Spleen (tissue), 7 donors: ENCODE data around the gene HYAL2.

Experiments
- POLR2AphosphoS5 ChIP-seq, 3 donors: sonication (generic); formaldehyde crosslinking; IDR thresholded peaks; one replicate each; pipeline ENCODE4 v1.5.1; 2017; ENCODE audit warnings: antibody characterized with exemption in 3 of 3
- TF ChIP-seq, protein P1 (sequence below), 11 experiments: fragments of 200-600 bp in 7 of 11; fragments of 450-650 bp in 4 of 11; sonication (generic) in 4 of 11; IDR thresholded peaks in 8 of 11; conservative IDR thresholded peaks in 3 of 11; 1 replicate in 7 of 11; 2 replicates in 4 of 11; pipeline versions ENCODE4 v1.4.0 to v1.8.0; 2016 to 2021; ENCODE audit warnings: antibody characterized with exemption in 11 of 11, inconsistent platforms in 4 of 11, mild to moderate bottlenecking in 1 of 11
- donor health status: DM: no; HTN: no; CAD: no; lungs with moderate emphysema.
- donor health status: DM: no; HTN: no; CAD: no.
- donor health status: DM: no; HTN: no; CAD: no.

DNA sequence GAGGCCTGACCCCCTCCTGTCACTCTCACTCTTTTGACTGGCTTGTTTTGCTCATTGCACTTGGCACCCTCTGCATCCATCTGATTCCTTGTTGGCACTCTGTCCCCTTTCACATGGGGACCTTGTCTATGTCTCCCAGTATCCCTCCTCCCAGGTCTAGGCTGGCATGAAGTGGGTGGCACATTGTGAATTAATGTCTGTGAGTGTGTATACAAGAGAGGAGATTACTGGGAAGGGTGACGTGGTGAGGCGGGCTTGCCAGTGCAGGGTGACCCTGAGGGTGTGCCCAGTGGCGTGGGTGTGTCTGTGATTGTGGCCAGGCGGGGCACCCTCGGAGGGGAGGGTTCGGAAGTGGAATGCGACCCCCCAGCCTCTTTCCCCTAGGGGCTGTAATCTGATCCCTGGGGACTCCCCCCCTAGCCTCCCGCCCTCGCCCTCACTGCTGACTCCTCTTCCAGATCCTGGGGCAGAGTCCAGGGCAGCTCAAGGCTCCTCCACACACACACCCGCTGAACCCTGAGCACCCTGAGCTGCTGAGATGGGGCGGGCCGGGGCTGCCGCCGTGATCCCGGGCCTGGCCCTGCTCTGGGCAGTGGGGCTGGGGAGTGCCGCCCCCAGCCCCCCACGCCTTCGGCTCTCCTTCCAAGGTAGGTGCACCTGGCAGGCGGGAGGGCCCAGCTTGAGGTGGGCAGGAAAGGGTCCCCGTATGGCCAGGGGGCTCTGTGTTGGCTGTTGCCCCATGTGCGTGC, 53.7 kb downstream of the HYAL2 start, which contains the start of gene SEMA3B:
- TF ChIP-seq, protein P1, sequence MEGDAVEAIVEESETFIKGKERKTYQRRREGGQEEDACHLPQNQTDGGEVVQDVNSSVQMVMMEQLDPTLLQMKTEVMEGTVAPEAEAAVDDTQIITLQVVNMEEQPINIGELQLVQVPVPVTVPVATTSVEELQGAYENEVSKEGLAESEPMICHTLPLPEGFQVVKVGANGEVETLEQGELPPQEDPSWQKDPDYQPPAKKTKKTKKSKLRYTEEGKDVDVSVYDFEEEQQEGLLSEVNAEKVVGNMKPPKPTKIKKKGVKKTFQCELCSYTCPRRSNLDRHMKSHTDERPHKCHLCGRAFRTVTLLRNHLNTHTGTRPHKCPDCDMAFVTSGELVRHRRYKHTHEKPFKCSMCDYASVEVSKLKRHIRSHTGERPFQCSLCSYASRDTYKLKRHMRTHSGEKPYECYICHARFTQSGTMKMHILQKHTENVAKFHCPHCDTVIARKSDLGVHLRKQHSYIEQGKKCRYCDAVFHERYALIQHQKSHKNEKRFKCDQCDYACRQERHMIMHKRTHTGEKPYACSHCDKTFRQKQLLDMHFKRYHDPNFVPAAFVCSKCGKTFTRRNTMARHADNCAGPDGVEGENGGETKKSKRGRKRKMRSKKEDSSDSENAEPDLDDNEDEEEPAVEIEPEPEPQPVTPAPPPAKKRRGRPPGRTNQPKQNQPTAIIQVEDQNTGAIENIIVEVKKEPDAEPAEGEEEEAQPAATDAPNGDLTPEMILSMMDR (IDR thresholded peaks at IDR 0.05 in 8 of 11, conservative IDR thresholded peaks at IDR 0.05 in 3 of 11) = no peak
- TF ChIP-seq POLR2AphosphoS5 (IDR thresholded peaks at IDR 0.05) = peak in 2 of 3 donors; percentile 24 to 69
